NCI-H510A (cell line): ENCODE results near the gene MYORG.

ENCODE experiments used
- DNase-seq: peaks from one replicate; lab custom pipeline; 2025; lab: John Stamatoyannopoulos, UW

MYORG gene

GRCh38 chr9:34332076-34332964 lies 44.4 kb downstream of the MYORG start:
- DNase-seq: no peak

GRCh38 chr9:34331196-34331595 lies 45.5 kb downstream of the MYORG start:
- no peak for DNase-seq

- peak; percentile 95 for DNase-seq
These were observed 47.5 kb downstream of the MYORG start, which contains the start of the genes KIF24 and NUDT2 for GRCh38 chr9:34328987-34329832. KIF24 (minus strand) TSS chr9:34329268; CDS start chr9:34311346, 17,922 bp downstream. NUDT2 (plus strand) TSS chr9:34329569; CDS start chr9:34339040, 9,471 bp downstream.

GRCh38 chr9:34328500-34328986 lies 48.2 kb downstream of the MYORG start:
- DNase-seq: no peak

- no peak for DNase-seq
These were observed 50.0 kb downstream of the MYORG start for GRCh38 chr9:34326690-34327089.

GRCh38 chr9:34322899-34323591 lies 53.7 kb downstream of the MYORG start:
- no peak for DNase-seq

GRCh38 chr9:34321451-34321850 lies 55.2 kb downstream of the MYORG start:
- DNase-seq: no peak

GRCh38 chr9:34318163-34318790 lies 58.4 kb downstream of the MYORG start:
- no peak for DNase-seq

GRCh38 chr9:34317436-34317835 lies 59.3 kb downstream of the MYORG start:
- DNase-seq: no peak
